Panc1 (cell line): ENCODE results near the gene A2M.

Experiments used
- POLR2AphosphoS5 ChIP-seq: IDR thresholded peaks from 2 replicates; pipeline ENCODE4 v1.6.1; 2012; ENCODE audit warnings: mild to moderate bottlenecking, low read depth, low read length, moderate library complexity
- SIN3A ChIP-seq: IDR thresholded peaks from 2 replicates; pipeline ENCODE4 v1.6.1; 2012; ENCODE audit warnings: low read depth, mild to moderate bottlenecking, low read length, moderate library complexity, borderline replicate concordance; ENCODE audit not compliant: insufficient read depth
- TCF7L2 ChIP-seq: IDR thresholded peaks from 2 replicates; pipeline ENCODE4 v1.6.1; 2011; ENCODE audit warnings: mild to moderate bottlenecking, low read depth, low read length, inconsistent platforms
- TF ChIP-seq, protein P1 (sequence below): fragments of 450-650 bp; IDR thresholded peaks from 2 replicates; pipeline ENCODE4 v1.5.1; 2017; ENCODE audit warnings: mild to moderate bottlenecking
- TF ChIP-seq, protein P2 (sequence below), 2 experiments: IDR thresholded peaks; 2 replicates each; pipeline ENCODE4 v1.6.1; 2011 to 2012; ENCODE audit warnings: low read depth in 2 of 2, control low read depth in 1 of 2, low read length in 1 of 2, mild to moderate bottlenecking in 1 of 2, moderate library complexity in 1 of 2; ENCODE audit not compliant: insufficient read depth in 1 of 2

DNA sequence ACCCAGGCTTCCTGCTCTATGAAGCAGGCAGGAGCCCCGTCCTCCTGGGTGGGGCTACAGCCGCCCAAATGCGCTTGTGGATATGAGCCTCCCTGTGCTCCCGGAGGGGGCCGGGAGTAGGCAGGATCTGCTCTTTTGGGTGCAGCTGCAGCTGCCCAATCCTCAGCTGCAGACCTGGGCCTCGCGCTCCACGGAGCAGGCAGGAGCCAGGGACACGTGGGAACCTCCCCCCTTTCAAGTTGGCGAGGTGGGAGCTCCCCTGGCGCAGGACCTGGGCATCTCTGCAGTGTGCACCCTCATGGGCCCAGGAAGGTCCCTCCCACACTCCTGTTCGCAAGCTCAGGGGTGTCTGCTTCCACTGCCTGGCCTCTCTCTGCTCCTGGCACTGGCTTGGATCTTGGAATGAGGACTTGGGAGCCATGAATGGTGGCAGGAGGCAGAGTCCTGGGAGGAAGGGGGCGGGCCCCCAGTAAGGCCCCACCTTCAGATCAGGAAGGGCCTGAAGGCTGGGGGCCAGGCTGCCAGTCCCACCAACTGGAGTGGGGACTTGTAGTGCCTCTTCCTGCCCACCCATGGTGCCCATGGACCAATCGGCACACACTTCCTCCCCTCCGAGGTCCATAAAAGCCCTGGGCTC is 65.1 kb downstream of the A2M start:
- TF ChIP-seq, protein P1, sequence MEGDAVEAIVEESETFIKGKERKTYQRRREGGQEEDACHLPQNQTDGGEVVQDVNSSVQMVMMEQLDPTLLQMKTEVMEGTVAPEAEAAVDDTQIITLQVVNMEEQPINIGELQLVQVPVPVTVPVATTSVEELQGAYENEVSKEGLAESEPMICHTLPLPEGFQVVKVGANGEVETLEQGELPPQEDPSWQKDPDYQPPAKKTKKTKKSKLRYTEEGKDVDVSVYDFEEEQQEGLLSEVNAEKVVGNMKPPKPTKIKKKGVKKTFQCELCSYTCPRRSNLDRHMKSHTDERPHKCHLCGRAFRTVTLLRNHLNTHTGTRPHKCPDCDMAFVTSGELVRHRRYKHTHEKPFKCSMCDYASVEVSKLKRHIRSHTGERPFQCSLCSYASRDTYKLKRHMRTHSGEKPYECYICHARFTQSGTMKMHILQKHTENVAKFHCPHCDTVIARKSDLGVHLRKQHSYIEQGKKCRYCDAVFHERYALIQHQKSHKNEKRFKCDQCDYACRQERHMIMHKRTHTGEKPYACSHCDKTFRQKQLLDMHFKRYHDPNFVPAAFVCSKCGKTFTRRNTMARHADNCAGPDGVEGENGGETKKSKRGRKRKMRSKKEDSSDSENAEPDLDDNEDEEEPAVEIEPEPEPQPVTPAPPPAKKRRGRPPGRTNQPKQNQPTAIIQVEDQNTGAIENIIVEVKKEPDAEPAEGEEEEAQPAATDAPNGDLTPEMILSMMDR, result no peak
- no peak for TF ChIP-seq POLR2AphosphoS5
- no peak for TF ChIP-seq SIN3A
- TF ChIP-seq TCF7L2, result no peak
- TF ChIP-seq, protein P2, sequence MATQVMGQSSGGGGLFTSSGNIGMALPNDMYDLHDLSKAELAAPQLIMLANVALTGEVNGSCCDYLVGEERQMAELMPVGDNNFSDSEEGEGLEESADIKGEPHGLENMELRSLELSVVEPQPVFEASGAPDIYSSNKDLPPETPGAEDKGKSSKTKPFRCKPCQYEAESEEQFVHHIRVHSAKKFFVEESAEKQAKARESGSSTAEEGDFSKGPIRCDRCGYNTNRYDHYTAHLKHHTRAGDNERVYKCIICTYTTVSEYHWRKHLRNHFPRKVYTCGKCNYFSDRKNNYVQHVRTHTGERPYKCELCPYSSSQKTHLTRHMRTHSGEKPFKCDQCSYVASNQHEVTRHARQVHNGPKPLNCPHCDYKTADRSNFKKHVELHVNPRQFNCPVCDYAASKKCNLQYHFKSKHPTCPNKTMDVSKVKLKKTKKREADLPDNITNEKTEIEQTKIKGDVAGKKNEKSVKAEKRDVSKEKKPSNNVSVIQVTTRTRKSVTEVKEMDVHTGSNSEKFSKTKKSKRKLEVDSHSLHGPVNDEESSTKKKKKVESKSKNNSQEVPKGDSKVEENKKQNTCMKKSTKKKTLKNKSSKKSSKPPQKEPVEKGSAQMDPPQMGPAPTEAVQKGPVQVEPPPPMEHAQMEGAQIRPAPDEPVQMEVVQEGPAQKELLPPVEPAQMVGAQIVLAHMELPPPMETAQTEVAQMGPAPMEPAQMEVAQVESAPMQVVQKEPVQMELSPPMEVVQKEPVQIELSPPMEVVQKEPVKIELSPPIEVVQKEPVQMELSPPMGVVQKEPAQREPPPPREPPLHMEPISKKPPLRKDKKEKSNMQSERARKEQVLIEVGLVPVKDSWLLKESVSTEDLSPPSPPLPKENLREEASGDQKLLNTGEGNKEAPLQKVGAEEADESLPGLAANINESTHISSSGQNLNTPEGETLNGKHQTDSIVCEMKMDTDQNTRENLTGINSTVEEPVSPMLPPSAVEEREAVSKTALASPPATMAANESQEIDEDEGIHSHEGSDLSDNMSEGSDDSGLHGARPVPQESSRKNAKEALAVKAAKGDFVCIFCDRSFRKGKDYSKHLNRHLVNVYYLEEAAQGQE (IDR thresholded peaks at IDR 0.05; ENCODE audit: insufficient read depth in 1 of 2, low read depth in 2 of 2, low read length in 1 of 2), result no peak
